K562 (cell line): ENCODE measurements around the gene RNF187. TPM values are rescaled to one million over a fixed set of nuclear protein-coding genes. Genes with fewer than 3 reads are reported as not detected.

ENCODE experiments used
- CC2D1A ChIP-seq: fragments of 450-650 bp; IDR thresholded peaks from 2 replicates; pipeline ENCODE4 v1.6.1; 2017; ENCODE audit warnings: mild to moderate bottlenecking
- DMBX1 ChIP-seq: fragments of 250-450 bp; sonication (Bioruptor Pico); IDR thresholded peaks from 2 replicates; pipeline ENCODE4 v1.8.0; 2022; ENCODE audit warnings: inconsistent platforms, mild to moderate bottlenecking, moderate library complexity, borderline replicate concordance
- MTF1 ChIP-seq: fragments of 250-450 bp; sonication (Bioruptor Pico); IDR thresholded peaks from 2 replicates; pipeline ENCODE4 v1.9.0; 2021; ENCODE audit warnings: moderate library complexity, mild to moderate bottlenecking, inconsistent platforms, borderline replicate concordance
- NCOR1 ChIP-seq: fragments of 450-650 bp; IDR thresholded peaks from 2 replicates; pipeline ENCODE4 v1.6.1; 2016; ENCODE audit warnings: mild to moderate bottlenecking, moderate library complexity
- NELFE ChIP-seq: IDR thresholded peaks from 2 replicates; pipeline ENCODE4 v1.6.1; 2011; ENCODE audit warnings: mild to moderate bottlenecking; ENCODE audit not compliant: insufficient read depth, insufficient read length
- NEUROD1 ChIP-seq: fragments of 150-350 bp; IDR thresholded peaks from 2 replicates; pipeline ENCODE4 v1.6.1; 2014; ENCODE audit warnings: borderline replicate concordance, low read length, low read depth; ENCODE audit not compliant: partially characterized antibody
- NR4A1 ChIP-seq, 2 experiments: fragments of 250-450 bp in 1 of 2; fragments of 450-650 bp in 1 of 2; sonication (Bioruptor Pico) in 1 of 2; IDR thresholded peaks; 2 replicates each; pipeline versions ENCODE4 v1.4.0 to v1.6.1; 2016 to 2020; ENCODE audit warnings: mild to moderate bottlenecking in 2 of 2, missing compliant biosample characterization in 1 of 2, missing genetic modification characterization in 1 of 2, moderate library complexity in 1 of 2
- TCFL5 ChIP-seq: fragments of 250-450 bp; sonication (Bioruptor Pico); conservative IDR thresholded peaks from 2 replicates; pipeline ENCODE4 v1.6.1; 2021; ENCODE audit warnings: mild to moderate bottlenecking, moderate library complexity, matching md5 sums
- YBX1 ChIP-seq: fragments of 450-650 bp; IDR thresholded peaks from 2 replicates; pipeline ENCODE4 v1.7.1; 2016; ENCODE audit warnings: mild to moderate bottlenecking
- ZNF79 ChIP-seq: fragments of 250-450 bp; sonication (Bioruptor Pico); IDR thresholded peaks from 2 replicates; pipeline ENCODE4 v1.4.0; 2020; ENCODE audit warnings: low read depth, mild to moderate bottlenecking, moderate library complexity
- polyA plus RNA-seq, 8 experiments: library from polyadenylated mRNA; depleted of rRNA in 4 of 8; stranded (reverse) in 5 of 8; unstranded in 3 of 8; fragments of >200 nt; fragmentation: Nextera tagmentation in 2 of 8; fragmentation: Illumina TruSeq in 1 of 8; extraction: Ambion mirVana in 2 of 8; extraction: Trizol in 1 of 8; gene quantifications; 2 replicates each; pipeline versions ENCODE4 v1.2.1 to v1.2.3, GENCODE V29; 2011 to 2014; ENCODE audit warnings: inconsistent platforms in 1 of 8, missing spikeins in 1 of 8
- total RNA-seq, 7 experiments: library from RNA; depleted of rRNA in 6 of 7; stranded (reverse); fragments of >200 nt in 6 of 7; fragmentation: Illumina TruSeq in 2 of 7; extraction: Trizol in 2 of 7; gene quantifications; 2 replicates each; pipeline versions ENCODE4 v1.2.1 to v1.2.3, GENCODE V29; 2011 to 2021; ENCODE audit warnings: low replicate concordance in 1 of 7
- TF ChIP-seq, protein P1 (sequence below): fragments of 250-450 bp; sonication (Bioruptor Pico); IDR thresholded peaks from 2 replicates; pipeline ENCODE4 v1.8.0; 2022; ENCODE audit warnings: moderate library complexity, mild to moderate bottlenecking, inconsistent platforms
- TF ChIP-seq, protein P2 (sequence below): fragments of 200-800 bp; sonication (Bioruptor generic); IDR thresholded peaks from 2 replicates; pipeline ENCODE4 v1.6.1; 2016; ENCODE audit warnings: missing genetic modification characterization, missing compliant biosample characterization
- TF ChIP-seq, protein P3 (sequence below): fragments of 450-650 bp; formaldehyde crosslinking; IDR thresholded peaks from 2 replicates; pipeline ENCODE4 v1.4.0; 2020; ENCODE audit warnings: mild to moderate bottlenecking, moderate library complexity
- TF ChIP-seq, protein P4 (sequence below): sonication (generic); formaldehyde crosslinking; IDR thresholded peaks from 2 replicates; pipeline ENCODE4 v1.9.0; 2022; ENCODE audit warnings: mild to moderate bottlenecking, missing genetic modification reagents
- TF ChIP-seq, protein P5 (sequence below): fragments of 450-650 bp; formaldehyde crosslinking; IDR thresholded peaks from 2 replicates; pipeline ENCODE4 v1.4.0; 2020; ENCODE audit warnings: mild to moderate bottlenecking, mixed read lengths

Gene RNF187
- total and polyA plus RNA-seq, 9 of the 15 experiments (the other 6 are each of a cell fraction or from before 2014, with no cell fraction given), result 2.3 to 119 (median 41.9) TPM

DNA sequence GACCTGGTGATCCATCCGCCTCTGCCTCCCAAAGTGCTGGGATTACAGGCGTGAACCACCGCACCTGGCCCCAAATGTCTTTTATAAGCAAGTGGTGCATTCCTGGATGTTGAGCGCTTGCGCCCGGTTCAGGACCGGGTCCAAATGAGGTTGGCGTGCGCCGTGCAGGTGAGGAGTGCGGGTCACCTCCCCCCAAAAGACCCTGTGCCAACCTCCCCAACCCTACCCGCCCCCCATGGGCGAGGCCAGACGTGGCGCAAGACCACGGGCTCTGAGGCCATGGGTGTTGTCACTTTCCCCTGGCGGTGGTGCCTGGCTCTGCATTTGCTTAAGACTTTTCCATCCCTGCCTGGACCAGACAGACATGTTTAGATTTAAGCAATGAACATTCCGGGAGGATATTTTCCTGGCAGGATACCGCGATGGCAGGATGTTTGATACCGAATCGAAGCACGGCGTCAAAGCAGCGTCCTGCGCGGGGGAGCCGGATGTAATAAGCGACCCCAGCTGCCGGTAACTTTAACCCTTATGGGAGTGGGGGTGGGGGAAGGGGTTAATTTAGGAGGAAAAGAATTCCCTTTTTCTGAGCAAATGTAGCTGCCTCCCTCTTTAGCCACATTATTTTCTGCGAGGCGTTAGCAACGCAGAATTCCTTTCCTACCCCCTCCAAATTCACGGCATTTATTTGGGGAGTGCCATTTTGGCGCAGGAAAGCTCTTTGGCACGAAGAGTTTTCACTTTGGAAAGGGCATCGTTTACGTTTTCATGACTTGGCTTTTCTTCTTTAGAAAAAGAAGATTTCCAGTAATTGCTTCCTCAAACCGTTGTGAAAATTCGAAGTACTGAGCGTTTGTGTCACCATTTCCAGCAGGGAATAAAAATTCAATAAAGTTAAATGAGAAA is 27.8 kb upstream of the RNF187 start (continued):
- TF ChIP-seq, protein P1, sequence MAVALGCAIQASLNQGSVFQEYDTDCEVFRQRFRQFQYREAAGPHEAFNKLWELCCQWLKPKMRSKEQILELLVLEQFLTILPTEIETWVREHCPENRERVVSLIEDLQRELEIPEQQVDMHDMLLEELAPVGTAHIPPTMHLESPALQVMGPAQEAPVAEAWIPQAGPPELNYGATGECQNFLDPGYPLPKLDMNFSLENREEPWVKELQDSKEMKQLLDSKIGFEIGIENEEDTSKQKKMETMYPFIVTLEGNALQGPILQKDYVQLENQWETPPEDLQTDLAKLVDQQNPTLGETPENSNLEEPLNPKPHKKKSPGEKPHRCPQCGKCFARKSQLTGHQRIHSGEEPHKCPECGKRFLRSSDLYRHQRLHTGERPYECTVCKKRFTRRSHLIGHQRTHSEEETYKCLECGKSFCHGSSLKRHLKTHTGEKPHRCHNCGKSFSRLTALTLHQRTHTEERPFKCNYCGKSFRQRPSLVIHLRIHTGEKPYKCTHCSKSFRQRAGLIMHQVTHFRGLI (CRISPR knock-in tag), result no peak
- TF ChIP-seq ZNF79 (CRISPR knock-in tag) (no peak), DMBX1 (CRISPR knock-in tag) (no peak), YBX1 (no peak), NELFE (no peak), CC2D1A (no peak), TCFL5 (no peak), NCOR1 (no peak), NR4A1 (CRISPR knock-in tag; IDR thresholded peaks at IDR 0.05) (no peak), NR4A1 (tag; IDR thresholded peaks at IDR 0.05) (no peak), MTF1 (no peak), NEUROD1 (peak; percentile 63)
- TF ChIP-seq, protein P2, sequence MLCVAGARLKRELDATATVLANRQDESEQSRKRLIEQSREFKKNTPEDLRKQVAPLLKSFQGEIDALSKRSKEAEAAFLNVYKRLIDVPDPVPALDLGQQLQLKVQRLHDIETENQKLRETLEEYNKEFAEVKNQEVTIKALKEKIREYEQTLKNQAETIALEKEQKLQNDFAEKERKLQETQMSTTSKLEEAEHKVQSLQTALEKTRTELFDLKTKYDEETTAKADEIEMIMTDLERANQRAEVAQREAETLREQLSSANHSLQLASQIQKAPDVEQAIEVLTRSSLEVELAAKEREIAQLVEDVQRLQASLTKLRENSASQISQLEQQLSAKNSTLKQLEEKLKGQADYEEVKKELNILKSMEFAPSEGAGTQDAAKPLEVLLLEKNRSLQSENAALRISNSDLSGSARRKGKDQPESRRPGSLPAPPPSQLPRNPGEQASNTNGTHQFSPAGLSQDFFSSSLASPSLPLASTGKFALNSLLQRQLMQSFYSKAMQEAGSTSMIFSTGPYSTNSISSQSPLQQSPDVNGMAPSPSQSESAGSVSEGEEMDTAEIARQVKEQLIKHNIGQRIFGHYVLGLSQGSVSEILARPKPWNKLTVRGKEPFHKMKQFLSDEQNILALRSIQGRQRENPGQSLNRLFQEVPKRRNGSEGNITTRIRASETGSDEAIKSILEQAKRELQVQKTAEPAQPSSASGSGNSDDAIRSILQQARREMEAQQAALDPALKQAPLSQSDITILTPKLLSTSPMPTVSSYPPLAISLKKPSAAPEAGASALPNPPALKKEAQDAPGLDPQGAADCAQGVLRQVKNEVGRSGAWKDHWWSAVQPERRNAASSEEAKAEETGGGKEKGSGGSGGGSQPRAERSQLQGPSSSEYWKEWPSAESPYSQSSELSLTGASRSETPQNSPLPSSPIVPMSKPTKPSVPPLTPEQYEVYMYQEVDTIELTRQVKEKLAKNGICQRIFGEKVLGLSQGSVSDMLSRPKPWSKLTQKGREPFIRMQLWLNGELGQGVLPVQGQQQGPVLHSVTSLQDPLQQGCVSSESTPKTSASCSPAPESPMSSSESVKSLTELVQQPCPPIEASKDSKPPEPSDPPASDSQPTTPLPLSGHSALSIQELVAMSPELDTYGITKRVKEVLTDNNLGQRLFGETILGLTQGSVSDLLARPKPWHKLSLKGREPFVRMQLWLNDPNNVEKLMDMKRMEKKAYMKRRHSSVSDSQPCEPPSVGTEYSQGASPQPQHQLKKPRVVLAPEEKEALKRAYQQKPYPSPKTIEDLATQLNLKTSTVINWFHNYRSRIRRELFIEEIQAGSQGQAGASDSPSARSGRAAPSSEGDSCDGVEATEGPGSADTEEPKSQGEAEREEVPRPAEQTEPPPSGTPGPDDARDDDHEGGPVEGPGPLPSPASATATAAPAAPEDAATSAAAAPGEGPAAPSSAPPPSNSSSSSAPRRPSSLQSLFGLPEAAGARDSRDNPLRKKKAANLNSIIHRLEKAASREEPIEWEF (CRISPR knock-in tag), result no peak
- TF ChIP-seq, protein P3, sequence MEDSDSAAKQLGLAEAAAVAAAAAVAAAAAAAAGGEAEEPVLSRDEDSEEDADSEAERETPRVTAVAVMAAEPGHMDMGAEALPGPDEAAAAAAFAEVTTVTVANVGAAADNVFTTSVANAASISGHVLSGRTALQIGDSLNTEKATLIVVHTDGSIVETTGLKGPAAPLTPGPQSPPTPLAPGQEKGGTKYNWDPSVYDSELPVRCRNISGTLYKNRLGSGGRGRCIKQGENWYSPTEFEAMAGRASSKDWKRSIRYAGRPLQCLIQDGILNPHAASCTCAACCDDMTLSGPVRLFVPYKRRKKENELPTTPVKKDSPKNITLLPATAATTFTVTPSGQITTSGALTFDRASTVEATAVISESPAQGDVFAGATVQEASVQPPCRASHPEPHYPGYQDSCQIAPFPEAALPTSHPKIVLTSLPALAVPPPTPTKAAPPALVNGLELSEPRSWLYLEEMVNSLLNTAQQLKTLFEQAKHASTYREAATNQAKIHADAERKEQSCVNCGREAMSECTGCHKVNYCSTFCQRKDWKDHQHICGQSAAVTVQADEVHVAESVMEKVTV (CRISPR knock-in tag), result peak; percentile 25; the same call in 1 of the 2 replicates
- TF ChIP-seq, protein P4, sequence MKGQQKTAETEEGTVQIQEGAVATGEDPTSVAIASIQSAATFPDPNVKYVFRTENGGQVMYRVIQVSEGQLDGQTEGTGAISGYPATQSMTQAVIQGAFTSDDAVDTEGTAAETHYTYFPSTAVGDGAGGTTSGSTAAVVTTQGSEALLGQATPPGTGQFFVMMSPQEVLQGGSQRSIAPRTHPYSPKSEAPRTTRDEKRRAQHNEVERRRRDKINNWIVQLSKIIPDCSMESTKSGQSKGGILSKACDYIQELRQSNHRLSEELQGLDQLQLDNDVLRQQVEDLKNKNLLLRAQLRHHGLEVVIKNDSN (CRISPR knock-in tag), result no peak
- TF ChIP-seq, protein P5, sequence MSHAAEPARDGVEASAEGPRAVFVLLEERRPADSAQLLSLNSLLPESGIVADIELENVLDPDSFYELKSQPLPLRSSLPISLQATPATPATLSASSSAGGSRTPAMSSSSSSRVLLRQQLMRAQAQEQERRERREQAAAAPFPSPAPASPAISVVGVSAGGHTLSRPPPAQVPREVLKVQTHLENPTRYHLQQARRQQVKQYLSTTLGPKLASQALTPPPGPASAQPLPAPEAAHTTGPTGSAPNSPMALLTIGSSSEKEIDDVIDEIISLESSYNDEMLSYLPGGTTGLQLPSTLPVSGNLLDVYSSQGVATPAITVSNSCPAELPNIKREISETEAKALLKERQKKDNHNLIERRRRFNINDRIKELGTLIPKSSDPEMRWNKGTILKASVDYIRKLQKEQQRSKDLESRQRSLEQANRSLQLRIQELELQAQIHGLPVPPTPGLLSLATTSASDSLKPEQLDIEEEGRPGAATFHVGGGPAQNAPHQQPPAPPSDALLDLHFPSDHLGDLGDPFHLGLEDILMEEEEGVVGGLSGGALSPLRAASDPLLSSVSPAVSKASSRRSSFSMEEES (CRISPR knock-in tag), result no peak
